ENCODE data around the gene BLTP3A.

Gene BLTP3A

DNA sequence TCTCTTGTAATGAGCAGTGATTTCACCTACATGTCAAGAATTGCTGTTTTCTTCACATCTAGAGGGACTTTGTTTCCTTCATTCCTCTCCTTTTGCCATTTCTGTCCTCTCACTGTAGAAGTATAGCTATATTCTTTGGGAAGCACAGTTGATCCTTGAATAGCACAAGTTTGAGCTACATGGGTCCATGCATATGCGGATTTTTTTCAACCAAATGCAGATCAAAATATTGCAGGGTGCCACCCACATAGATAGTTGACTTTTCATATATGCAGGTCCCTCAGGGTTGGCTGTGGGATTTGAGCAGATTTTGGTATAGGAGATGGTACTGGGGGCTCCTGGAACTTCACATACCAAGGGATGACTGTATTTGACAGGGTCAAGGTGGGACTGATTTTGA is 41.1 kb downstream of the BLTP3A start:
- TF ChIP-seq ZNF565 (CRISPR knock-in tag; conservative IDR thresholded peaks at IDR 0.05; ENCODE audit: low read depth) (no peak), GLIS3 (CRISPR knock-in tag; IDR thresholded peaks at IDR 0.05) (no peak), PPARA (CRISPR knock-in tag; IDR thresholded peaks at IDR 0.05; ENCODE audit: borderline replicate concordance) (no peak), CSDC2 (CRISPR knock-in tag; IDR thresholded peaks at IDR 0.05) (no peak), BACH2 (CRISPR knock-in tag; IDR thresholded peaks at IDR 0.05; ENCODE audit: borderline replicate concordance) (no peak), TOX (CRISPR knock-in tag; IDR thresholded peaks at IDR 0.05; ENCODE audit: borderline replicate concordance) (no peak), TSHZ2 (CRISPR knock-in tag; IDR thresholded peaks at IDR 0.05) (no peak), ZNF8 (CRISPR knock-in tag; IDR thresholded peaks at IDR 0.05) (no peak), RARB (CRISPR knock-in tag; IDR thresholded peaks at IDR 0.05) (no peak)
- TF ChIP-seq, protein P1, sequence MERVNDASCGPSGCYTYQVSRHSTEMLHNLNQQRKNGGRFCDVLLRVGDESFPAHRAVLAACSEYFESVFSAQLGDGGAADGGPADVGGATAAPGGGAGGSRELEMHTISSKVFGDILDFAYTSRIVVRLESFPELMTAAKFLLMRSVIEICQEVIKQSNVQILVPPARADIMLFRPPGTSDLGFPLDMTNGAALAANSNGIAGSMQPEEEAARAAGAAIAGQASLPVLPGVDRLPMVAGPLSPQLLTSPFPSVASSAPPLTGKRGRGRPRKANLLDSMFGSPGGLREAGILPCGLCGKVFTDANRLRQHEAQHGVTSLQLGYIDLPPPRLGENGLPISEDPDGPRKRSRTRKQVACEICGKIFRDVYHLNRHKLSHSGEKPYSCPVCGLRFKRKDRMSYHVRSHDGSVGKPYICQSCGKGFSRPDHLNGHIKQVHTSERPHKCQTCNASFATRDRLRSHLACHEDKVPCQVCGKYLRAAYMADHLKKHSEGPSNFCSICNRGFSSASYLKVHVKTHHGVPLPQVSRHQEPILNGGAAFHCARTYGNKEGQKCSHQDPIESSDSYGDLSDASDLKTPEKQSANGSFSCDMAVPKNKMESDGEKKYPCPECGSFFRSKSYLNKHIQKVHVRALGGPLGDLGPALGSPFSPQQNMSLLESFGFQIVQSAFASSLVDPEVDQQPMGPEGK (CRISPR knock-in tag; IDR thresholded peaks at IDR 0.05; ENCODE audit: borderline replicate concordance), result no peak
- ATAC-seq, result no peak

DNA sequence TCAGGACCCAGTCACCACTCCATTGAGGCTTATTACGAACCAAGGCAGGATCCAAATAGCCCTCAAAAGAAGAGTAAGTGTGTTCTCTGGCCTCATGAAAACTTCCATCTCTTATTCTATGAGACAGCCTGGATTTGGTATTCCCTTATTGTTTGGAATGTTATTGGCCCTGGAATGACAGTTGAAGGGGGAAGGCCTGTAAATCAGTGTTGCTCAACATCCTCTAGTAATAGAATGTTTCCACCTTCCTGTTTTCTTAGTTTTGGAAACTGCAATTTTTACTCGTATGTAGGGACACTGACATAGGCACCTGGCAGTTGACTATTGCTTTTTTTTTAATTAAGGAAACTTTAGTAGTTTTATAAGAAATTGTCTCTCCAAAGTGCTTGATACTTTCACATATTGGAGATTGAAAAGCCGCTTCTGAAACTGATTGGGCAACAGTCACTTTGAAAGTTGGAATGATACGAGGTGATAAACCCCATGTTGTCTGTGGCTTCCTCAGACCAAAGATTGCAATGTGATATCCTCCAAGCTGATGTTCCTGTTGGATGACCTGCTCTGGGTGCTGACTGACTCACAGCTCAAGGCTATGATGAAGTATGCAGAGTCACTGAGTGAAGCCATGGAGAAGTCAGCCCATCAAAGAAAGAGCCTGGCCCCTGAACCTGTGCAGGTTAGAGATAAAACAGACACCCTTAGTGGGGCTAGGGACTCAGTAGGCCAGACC is 43.1 kb downstream of the BLTP3A start:
- no peak for TF ChIP-seq ZNF8 (CRISPR knock-in tag; IDR thresholded peaks at IDR 0.05)
- no peak for TF ChIP-seq TOX (CRISPR knock-in tag; IDR thresholded peaks at IDR 0.05; ENCODE audit: borderline replicate concordance)
- no peak for TF ChIP-seq CREB5 (CRISPR knock-in tag; IDR thresholded peaks at IDR 0.05; ENCODE audit: low read depth)
- no peak for TF ChIP-seq SNAI2 (CRISPR knock-in tag; IDR thresholded peaks at IDR 0.05)
- TF ChIP-seq, protein P2, sequence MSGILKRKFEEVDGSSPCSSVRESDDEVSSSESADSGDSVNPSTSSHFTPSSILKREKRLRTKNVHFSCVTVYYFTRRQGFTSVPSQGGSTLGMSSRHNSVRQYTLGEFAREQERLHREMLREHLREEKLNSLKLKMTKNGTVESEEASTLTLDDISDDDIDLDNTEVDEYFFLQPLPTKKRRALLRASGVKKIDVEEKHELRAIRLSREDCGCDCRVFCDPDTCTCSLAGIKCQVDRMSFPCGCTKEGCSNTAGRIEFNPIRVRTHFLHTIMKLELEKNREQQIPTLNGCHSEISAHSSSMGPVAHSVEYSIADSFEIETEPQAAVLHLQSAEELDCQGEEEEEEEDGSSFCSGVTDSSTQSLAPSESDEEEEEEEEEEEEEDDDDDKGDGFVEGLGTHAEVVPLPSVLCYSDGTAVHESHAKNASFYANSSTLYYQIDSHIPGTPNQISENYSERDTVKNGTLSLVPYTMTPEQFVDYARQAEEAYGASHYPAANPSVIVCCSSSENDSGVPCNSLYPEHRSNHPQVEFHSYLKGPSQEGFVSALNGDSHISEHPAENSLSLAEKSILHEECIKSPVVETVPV (CRISPR knock-in tag; IDR thresholded peaks at IDR 0.05), result no peak
- ATAC-seq, result no peak

- TF ChIP-seq GLIS3 (CRISPR knock-in tag; IDR thresholded peaks at IDR 0.05) (no peak), PPARA (CRISPR knock-in tag; IDR thresholded peaks at IDR 0.05; ENCODE audit: borderline replicate concordance) (no peak), CSDC2 (CRISPR knock-in tag; IDR thresholded peaks at IDR 0.05) (no peak)
- ATAC-seq, result no peak
Observed at GRCh38 chr6:34836008-34836407, 44.1 kb downstream of the BLTP3A start.

GRCh38 chr6:34836451-34836850 is 44.6 kb downstream of the BLTP3A start:
- no peak for ATAC-seq
- TF ChIP-seq, protein P1 (CRISPR knock-in tag; IDR thresholded peaks at IDR 0.05; ENCODE audit: borderline replicate concordance), result no peak
- TF ChIP-seq CSDC2 (CRISPR knock-in tag; IDR thresholded peaks at IDR 0.05), result no peak
- TF ChIP-seq TSHZ2 (CRISPR knock-in tag; IDR thresholded peaks at IDR 0.05), result no peak
- TF ChIP-seq, protein P2 (CRISPR knock-in tag; IDR thresholded peaks at IDR 0.05), result no peak
- TF ChIP-seq, protein P3, sequence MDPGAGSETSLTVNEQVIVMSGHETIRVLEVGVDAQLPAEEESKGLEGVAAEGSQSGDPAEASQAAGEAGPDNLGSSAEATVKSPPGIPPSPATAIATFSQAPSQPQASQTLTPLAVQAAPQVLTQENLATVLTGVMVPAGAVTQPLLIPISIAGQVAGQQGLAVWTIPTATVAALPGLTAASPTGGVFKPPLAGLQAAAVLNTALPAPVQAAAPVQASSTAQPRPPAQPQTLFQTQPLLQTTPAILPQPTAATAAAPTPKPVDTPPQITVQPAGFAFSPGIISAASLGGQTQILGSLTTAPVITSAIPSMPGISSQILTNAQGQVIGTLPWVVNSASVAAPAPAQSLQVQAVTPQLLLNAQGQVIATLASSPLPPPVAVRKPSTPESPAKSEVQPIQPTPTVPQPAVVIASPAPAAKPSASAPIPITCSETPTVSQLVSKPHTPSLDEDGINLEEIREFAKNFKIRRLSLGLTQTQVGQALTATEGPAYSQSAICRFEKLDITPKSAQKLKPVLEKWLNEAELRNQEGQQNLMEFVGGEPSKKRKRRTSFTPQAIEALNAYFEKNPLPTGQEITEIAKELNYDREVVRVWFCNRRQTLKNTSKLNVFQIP (CRISPR knock-in tag; IDR thresholded peaks at IDR 0.05; ENCODE audit: borderline replicate concordance, low read depth), result no peak
- TF ChIP-seq ISL1 (CRISPR knock-in tag; IDR thresholded peaks at IDR 0.05), result no peak
- TF ChIP-seq OSR1 (CRISPR knock-in tag; IDR thresholded peaks at IDR 0.05), result no peak
- no peak for TF ChIP-seq ZNF565 (CRISPR knock-in tag; conservative IDR thresholded peaks at IDR 0.05; ENCODE audit: low read depth)
- no peak for TF ChIP-seq ZFP30 (CRISPR knock-in tag; IDR thresholded peaks at IDR 0.05)
- no peak for TF ChIP-seq SNAI2 (CRISPR knock-in tag; IDR thresholded peaks at IDR 0.05)
- TF ChIP-seq GLIS3 (CRISPR knock-in tag; IDR thresholded peaks at IDR 0.05), result no peak
- no peak for TF ChIP-seq ZNF8 (CRISPR knock-in tag; IDR thresholded peaks at IDR 0.05)
- TF ChIP-seq PPARA (CRISPR knock-in tag; IDR thresholded peaks at IDR 0.05; ENCODE audit: borderline replicate concordance), result no peak
